Astrocyte (in vitro differentiated cells and primary cell): ENCODE measurements around the gene ABCF1. TPM values are rescaled to one million over a fixed set of nuclear protein-coding genes. Genes with fewer than 3 reads are reported as not detected.

Experiments used
- DNase-seq: peaks from one replicate; pipeline ENCODE4 v3.0.0-alpha.2; 2010; ENCODE audit warnings: low read depth
- FAIRE-seq: peaks from 2 replicates; lab custom pipeline; 2011; peaks lifted over from hg19 to GRCh38; lab: Jason Lieb, UNC
- H2AFZ ChIP-seq: 2 replicates; pipeline ENCODE4 v1.6.0; 2012; ENCODE audit warnings: low read depth, low read length, inconsistent platforms
- H3K27ac ChIP-seq: 2 replicates; pipeline ENCODE4 v1.5.1; 2011; ENCODE audit warnings: low read depth, low read length, inconsistent platforms
- H3K27me3 ChIP-seq: 2 replicates; pipeline ENCODE4 v1.6.0; 2011; ENCODE audit warnings: low read length, inconsistent platforms; ENCODE audit not compliant: insufficient read depth
- H3K36me3 ChIP-seq: 2 replicates; pipeline ENCODE4 v1.5.1; 2011; ENCODE audit warnings: low read length, inconsistent platforms; ENCODE audit not compliant: insufficient read depth
- H3K4me1 ChIP-seq: 2 replicates; pipeline ENCODE4 v1.5.1; 2011; ENCODE audit warnings: low read length, inconsistent platforms; ENCODE audit not compliant: insufficient read depth
- H3K4me2 ChIP-seq: 2 replicates; pipeline ENCODE4 v1.6.0; 2012; ENCODE audit warnings: low read length, inconsistent platforms
- H3K4me3 ChIP-seq: 2 replicates; pipeline ENCODE4 v1.5.1; 2011; ENCODE audit warnings: low read depth, mild to moderate bottlenecking, low read length, inconsistent platforms; ENCODE audit not compliant: insufficient read depth
- H3K79me2 ChIP-seq: 2 replicates; pipeline ENCODE4 v1.6.0; 2012; ENCODE audit warnings: mild to moderate bottlenecking, low read length, inconsistent platforms; ENCODE audit not compliant: insufficient read depth
- H3K9ac ChIP-seq: 2 replicates; pipeline ENCODE4 v1.6.0; 2012; ENCODE audit warnings: mild to moderate bottlenecking, low read length, inconsistent platforms
- H3K9me3 ChIP-seq: 2 replicates; pipeline ENCODE4 v1.5.1; 2012; ENCODE audit warnings: low read depth, mild to moderate bottlenecking, low read length, inconsistent platforms; ENCODE audit not compliant: insufficient read depth
- H4K20me1 ChIP-seq: 2 replicates; pipeline ENCODE4 v1.6.0; 2012; ENCODE audit warnings: low read length, inconsistent platforms; ENCODE audit not compliant: insufficient read depth
- H3K27ac Mint-ChIP-seq: one replicate; pipeline ENCODE4 v1.8.0; 2021; ENCODE audit warnings: mild to moderate bottlenecking, mixed read lengths; ENCODE audit not compliant: unreplicated experiment
- H3K27me3 Mint-ChIP-seq: one replicate; pipeline ENCODE4 v1.8.0; 2021; ENCODE audit warnings: low read depth, mixed read lengths; ENCODE audit not compliant: unreplicated experiment
- H3K36me3 Mint-ChIP-seq: one replicate; pipeline ENCODE4 v1.8.0; 2021; ENCODE audit warnings: low read depth, mixed read lengths; ENCODE audit not compliant: unreplicated experiment
- H3K4me1 Mint-ChIP-seq: one replicate; pipeline ENCODE4 v1.8.0; 2021; ENCODE audit warnings: low read depth, mixed read lengths; ENCODE audit not compliant: unreplicated experiment
- H3K4me3 Mint-ChIP-seq: one replicate; pipeline ENCODE4 v1.8.0; 2021; ENCODE audit warnings: mild to moderate bottlenecking, moderate library complexity, mixed read lengths; ENCODE audit not compliant: unreplicated experiment
- H3K9me3 Mint-ChIP-seq: one replicate; pipeline ENCODE4 v1.8.0; 2021; ENCODE audit warnings: mild to moderate bottlenecking, mixed read lengths; ENCODE audit not compliant: unreplicated experiment
- EZH2 ChIP-seq: IDR thresholded peaks from 2 replicates; pipeline ENCODE4 v1.6.1; 2012; ENCODE audit warnings: mild to moderate bottlenecking, low read length, inconsistent platforms; ENCODE audit not compliant: insufficient read depth
- total RNA-seq: library from RNA; stranded (reverse); gene quantifications from 2 replicates; pipeline ENCODE4 v1.2.1, GENCODE V29; 2021
- TF ChIP-seq, protein P1 (sequence below): IDR thresholded peaks from 2 replicates; pipeline ENCODE4 v1.5.1; 2011; ENCODE audit warnings: low read depth, mild to moderate bottlenecking, inconsistent platforms, low read length, moderate library complexity; ENCODE audit not compliant: insufficient read depth

The ABCF1 gene
- total RNA-seq, 1 donor from 2014 or later = 60.3 TPM

DNA sequence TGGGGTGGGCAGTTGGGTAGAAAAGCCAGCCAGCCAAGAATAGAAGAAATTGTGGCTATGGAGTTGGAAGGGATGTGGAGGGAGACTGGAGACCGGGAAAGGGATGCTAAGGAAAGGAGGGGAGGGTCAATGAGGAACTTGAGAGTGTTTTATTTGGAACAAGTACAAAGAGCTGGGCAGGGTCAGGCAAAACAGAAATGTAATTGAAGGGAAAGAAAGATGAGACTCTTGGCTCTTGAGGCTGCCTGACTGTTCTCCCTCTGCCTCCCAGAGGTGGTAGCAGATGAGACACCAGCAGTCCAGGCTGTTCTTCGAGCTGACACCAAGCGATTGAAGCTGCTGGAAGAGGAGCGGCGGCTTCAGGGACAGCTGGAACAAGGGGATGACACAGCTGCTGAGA is 12.7 kb downstream of the ABCF1 start:
- no peaks in the 10 kb centered on the region for H3K9me3 ChIP-seq
- Mint-ChIP-seq H3K4me3 (no peak overlapping the region), H3K36me3 (peaks cover 17% of the 10 kb centered on the region), H3K9me3 (no peaks in the 10 kb centered on the region), H3K4me1 (no peaks in the 10 kb centered on the region), H3K27ac (no peak overlapping the region), H3K27me3 (no peaks in the 10 kb centered on the region)
- H3K27ac ChIP-seq = no peak overlapping the region
- H3K9ac ChIP-seq = no peak overlapping the region
- H3K4me1 ChIP-seq = no peaks in the 10 kb centered on the region
- H4K20me1 ChIP-seq = peaks cover 15% of the 10 kb centered on the region
- DNase-seq = no peak
- no peak overlapping the region for H2AFZ ChIP-seq
- no peaks in the 10 kb centered on the region for H3K79me2 ChIP-seq
- TF ChIP-seq EZH2 = no peak
- TF ChIP-seq, protein P1, sequence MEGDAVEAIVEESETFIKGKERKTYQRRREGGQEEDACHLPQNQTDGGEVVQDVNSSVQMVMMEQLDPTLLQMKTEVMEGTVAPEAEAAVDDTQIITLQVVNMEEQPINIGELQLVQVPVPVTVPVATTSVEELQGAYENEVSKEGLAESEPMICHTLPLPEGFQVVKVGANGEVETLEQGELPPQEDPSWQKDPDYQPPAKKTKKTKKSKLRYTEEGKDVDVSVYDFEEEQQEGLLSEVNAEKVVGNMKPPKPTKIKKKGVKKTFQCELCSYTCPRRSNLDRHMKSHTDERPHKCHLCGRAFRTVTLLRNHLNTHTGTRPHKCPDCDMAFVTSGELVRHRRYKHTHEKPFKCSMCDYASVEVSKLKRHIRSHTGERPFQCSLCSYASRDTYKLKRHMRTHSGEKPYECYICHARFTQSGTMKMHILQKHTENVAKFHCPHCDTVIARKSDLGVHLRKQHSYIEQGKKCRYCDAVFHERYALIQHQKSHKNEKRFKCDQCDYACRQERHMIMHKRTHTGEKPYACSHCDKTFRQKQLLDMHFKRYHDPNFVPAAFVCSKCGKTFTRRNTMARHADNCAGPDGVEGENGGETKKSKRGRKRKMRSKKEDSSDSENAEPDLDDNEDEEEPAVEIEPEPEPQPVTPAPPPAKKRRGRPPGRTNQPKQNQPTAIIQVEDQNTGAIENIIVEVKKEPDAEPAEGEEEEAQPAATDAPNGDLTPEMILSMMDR = no peak
- no peak overlapping the region for H3K4me2 ChIP-seq
- no peak overlapping the region for H3K4me3 ChIP-seq
- no peaks in the 10 kb centered on the region for H3K27me3 ChIP-seq
- H3K36me3 ChIP-seq = peaks cover 70% of the 10 kb centered on the region
- no peak for FAIRE-seq

DNA sequence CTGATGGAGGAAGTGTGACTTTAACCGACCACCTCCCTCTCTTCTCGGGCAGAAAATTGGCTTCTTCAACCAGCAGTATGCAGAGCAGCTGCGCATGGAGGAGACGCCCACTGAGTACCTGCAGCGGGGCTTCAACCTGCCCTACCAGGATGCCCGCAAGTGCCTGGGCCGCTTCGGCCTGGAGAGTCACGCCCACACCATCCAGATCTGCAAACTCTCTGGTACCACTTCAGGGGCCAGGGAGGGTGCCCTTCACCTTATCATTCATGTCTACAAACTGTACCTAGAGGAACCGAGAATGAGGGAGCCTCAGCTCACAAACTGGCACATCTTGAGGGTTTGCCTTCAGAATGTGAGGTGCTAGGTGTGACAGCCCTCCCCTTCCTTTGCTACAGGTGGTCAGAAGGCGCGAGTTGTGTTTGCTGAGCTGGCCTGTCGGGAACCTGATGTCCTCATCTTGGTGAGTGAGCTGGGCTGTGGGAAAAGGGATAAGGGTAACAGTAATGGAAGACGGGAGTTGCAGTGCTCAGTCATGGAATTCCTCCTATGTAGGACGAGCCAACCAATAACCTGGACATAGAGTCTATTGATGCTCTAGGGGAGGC is 18.6 kb downstream of the ABCF1 start:
- TF ChIP-seq, protein P1 = no peak
- TF ChIP-seq EZH2 = no peak
- no peak for DNase-seq
- Histone ChIP-seq H3K4me3 (no peak overlapping the region), H3K27ac (peak overlapping the region; percentile 17), H3K9ac (no peak overlapping the region), H3K79me2 (peaks cover 25% of the 10 kb centered on the region), H4K20me1 (peaks cover 32% of the 10 kb centered on the region), H3K4me2 (no peak overlapping the region), H3K27me3 (no peaks in the 10 kb centered on the region), H3K4me1 (peaks cover 9% of the 10 kb centered on the region), H3K9me3 (no peaks in the 10 kb centered on the region), H3K36me3 (peaks cover 67% of the 10 kb centered on the region), H2AFZ (no peak overlapping the region)
- Mint-ChIP-seq H3K27me3 (no peaks in the 10 kb centered on the region), H3K4me3 (no peak overlapping the region), H3K4me1 (peaks cover 22% of the 10 kb centered on the region), H3K9me3 (peaks cover 2% of the 10 kb centered on the region), H3K27ac (no peak overlapping the region), H3K36me3 (peaks cover 24% of the 10 kb centered on the region)
- FAIRE-seq = no peak

DNA sequence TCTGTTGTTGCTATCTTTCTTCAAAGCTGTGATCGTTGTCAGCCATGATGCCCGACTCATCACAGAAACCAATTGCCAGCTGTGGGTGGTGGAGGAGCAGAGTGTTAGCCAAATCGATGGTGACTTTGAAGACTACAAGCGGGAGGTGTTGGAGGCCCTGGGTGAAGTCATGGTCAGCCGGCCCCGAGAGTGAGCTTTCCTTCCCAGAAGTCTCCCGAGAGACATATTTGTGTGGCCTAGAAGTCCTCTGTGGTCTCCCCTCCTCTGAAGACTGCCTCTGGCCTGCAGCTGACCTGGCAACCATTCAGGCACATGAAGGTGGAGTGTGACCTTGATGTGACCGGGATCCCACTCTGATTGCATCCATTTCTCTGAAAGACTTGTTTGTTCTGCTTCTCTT is 19.3 kb downstream of the ABCF1 start:
- H2AFZ ChIP-seq = no peak overlapping the region

More for the DNA sequence above, 19.3 kb downstream of the ABCF1 start:
- Histone ChIP-seq H3K27me3 (no peaks in the 10 kb centered on the region), H3K79me2 (peaks cover 25% of the 10 kb centered on the region), H3K4me3 (no peak overlapping the region), H3K36me3 (peaks cover 62% of the 10 kb centered on the region), H3K9me3 (no peaks in the 10 kb centered on the region), H3K4me1 (peaks cover 9% of the 10 kb centered on the region), H3K4me2 (no peak overlapping the region), H4K20me1 (peaks cover 32% of the 10 kb centered on the region), H3K27ac (peak overlapping the region; percentile 17), H3K9ac (peak overlapping the region; percentile 13)
- peaks cover 22% of the 10 kb centered on the region for H3K4me1 Mint-ChIP-seq
- H3K27me3 Mint-ChIP-seq = no peaks in the 10 kb centered on the region
- peak overlapping the region; percentile 62 for H3K4me3 Mint-ChIP-seq
- DNase-seq = no peak
- peaks cover 2% of the 10 kb centered on the region for H3K9me3 Mint-ChIP-seq
- H3K36me3 Mint-ChIP-seq = peaks cover 24% of the 10 kb centered on the region
- TF ChIP-seq, protein P1 = no peak
- TF ChIP-seq EZH2 = no peak
- H3K27ac Mint-ChIP-seq = peak overlapping the region; percentile 89
- no peak for FAIRE-seq
